OCI-LY3 (cell line): ENCODE measurements around the gene ASCL5.

Experiments
- EZH2phosphoT487 ChIP-seq: fragments of 200-600 bp; shearing (Covaris generic); IDR thresholded peaks from 2 replicates; pipeline ENCODE4 v1.6.1; 2018; ENCODE audit warnings: antibody characterized with exemption, mixed run types, low read depth
- TF ChIP-seq, protein P1 (sequence below): fragments of 200-600, 300-600 bp; sonication (generic); IDR thresholded peaks from 2 replicates; pipeline ENCODE4 v1.5.1; 2014; ENCODE audit warnings: antibody characterized with exemption, low read length, low read depth

GRCh38 chr1:201172999-201173610, 46.1 kb upstream of the ASCL5 start:
- TF ChIP-seq, protein P1, sequence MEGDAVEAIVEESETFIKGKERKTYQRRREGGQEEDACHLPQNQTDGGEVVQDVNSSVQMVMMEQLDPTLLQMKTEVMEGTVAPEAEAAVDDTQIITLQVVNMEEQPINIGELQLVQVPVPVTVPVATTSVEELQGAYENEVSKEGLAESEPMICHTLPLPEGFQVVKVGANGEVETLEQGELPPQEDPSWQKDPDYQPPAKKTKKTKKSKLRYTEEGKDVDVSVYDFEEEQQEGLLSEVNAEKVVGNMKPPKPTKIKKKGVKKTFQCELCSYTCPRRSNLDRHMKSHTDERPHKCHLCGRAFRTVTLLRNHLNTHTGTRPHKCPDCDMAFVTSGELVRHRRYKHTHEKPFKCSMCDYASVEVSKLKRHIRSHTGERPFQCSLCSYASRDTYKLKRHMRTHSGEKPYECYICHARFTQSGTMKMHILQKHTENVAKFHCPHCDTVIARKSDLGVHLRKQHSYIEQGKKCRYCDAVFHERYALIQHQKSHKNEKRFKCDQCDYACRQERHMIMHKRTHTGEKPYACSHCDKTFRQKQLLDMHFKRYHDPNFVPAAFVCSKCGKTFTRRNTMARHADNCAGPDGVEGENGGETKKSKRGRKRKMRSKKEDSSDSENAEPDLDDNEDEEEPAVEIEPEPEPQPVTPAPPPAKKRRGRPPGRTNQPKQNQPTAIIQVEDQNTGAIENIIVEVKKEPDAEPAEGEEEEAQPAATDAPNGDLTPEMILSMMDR = no peak
- no peak for TF ChIP-seq EZH2phosphoT487
